Measurements from ENCODE around the gene HYAL2.

The HYAL2 gene

DNA sequence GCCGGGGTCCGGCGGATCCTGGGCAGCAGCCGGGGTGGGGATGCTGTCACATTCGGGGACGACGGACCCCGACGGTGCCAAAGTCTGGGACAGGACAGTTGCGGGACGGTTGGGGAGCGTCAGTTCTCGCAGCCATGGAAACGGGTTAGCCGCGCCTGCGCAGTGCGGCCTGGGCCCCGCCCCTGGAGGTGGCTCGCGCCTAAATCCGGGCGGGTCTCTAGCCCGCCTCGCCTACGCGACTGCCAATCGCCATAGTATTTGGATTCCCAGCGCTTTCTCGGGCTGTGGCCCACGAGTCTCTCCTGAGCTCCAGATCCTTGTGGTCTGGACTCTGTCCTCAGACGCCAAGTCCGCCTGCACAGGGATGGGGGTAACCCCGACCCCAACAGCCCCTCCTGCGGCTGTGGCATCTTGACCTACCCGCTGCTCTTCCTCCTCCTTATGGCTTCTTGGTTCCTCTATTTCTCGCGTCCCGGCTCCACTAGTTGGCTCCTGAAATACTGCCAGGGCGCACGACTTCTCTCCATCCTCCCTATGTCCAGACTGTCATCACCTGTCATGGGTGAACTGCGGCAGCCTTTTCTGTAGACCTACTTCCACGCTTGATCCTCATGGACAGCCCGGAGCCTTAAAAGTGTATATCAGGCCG, 23.2 kb upstream of the HYAL2 start, which contains the start of gene ZMYND10:
Gene ZMYND10, minus strand, starts transcription at position 147 of the 649 bp plus-strand sequence. CDS start 153 bp downstream, outside the sequence.
- Histone ChIP-seq H3K9ac (ENCODE audit: low read length) (no peak within 1 kb of the TSS), H3K36me3 (ENCODE audit: control insufficient read depth, low read depth, low read length) (no peaks in the 10 kb centered on the region), H3K27me3 (ENCODE audit: control insufficient read depth, insufficient read depth, low read length) (peaks cover 45% of the 10 kb centered on the region), H3K27ac (ENCODE audit: low read length) (no peak within 1 kb of the TSS), H3K4me3 (ENCODE audit: low read length) (peak within 1 kb of the TSS; percentile 53), H3K9me3 (ENCODE audit: control insufficient read depth, low read depth, low read length) (no peaks in the 10 kb centered on the region), H3K4me1 (ENCODE audit: control insufficient read depth, low read depth, low read length) (peaks cover 4% of the 10 kb centered on the region)

DNA sequence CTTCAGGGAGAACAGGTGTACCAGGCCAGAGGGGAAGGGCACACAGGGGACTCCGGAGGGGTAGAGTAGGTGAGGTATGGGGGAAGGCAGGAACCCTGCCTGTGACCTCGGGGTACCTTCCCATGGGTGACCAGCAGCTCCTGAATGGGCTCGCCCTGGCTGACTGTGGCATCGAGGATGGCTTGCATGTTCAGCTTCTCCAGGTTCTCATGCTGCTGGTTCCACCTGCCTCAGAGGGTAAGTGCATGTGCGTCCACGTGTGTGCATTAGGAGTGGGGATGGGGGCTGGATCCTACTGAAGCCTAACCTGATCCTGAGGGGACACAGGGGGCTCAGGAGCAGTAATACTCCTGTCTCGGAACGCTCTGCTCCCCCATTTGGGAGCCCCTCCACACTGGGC, 22.5 kb upstream of the HYAL2 start:
- Histone ChIP-seq H3K27me3 (ENCODE audit: control insufficient read depth, insufficient read depth, low read length) (peaks cover 52% of the 10 kb centered on the region), H3K4me3 (ENCODE audit: low read length) (peak overlapping the region; percentile 53), H3K36me3 (ENCODE audit: control insufficient read depth, low read depth, low read length) (no peaks in the 10 kb centered on the region), H3K9me3 (ENCODE audit: control insufficient read depth, low read depth, low read length) (no peaks in the 10 kb centered on the region), H3K4me1 (ENCODE audit: control insufficient read depth, low read depth, low read length) (peaks cover under 1% of the 10 kb centered on the region), H3K9ac (ENCODE audit: low read length) (no peak overlapping the region), H3K27ac (ENCODE audit: low read length) (no peak overlapping the region)

- Histone ChIP-seq H3K4me1 (ENCODE audit: control insufficient read depth, low read depth, low read length) (no peaks in the 10 kb centered on the region), H3K9ac (ENCODE audit: low read length) (no peak overlapping the region)
Observed at GRCh38 chr3:50342813-50343633, 20.5 kb upstream of the HYAL2 start.

GRCh38 chr3:50341996-50342650, 19.6 kb upstream of the HYAL2 start:
- no peak overlapping the region for H3K27ac ChIP-seq (ENCODE audit: low read length)
- H3K9me3 ChIP-seq (ENCODE audit: control insufficient read depth, low read depth, low read length) = no peaks in the 10 kb centered on the region
- H3K4me3 ChIP-seq (ENCODE audit: low read length) = no peak overlapping the region
- no peak overlapping the region for H3K9ac ChIP-seq (ENCODE audit: low read length)
- peaks cover 71% of the 10 kb centered on the region for H3K27me3 ChIP-seq (ENCODE audit: control insufficient read depth, insufficient read depth, low read length)
- H3K36me3 ChIP-seq (ENCODE audit: control insufficient read depth, low read depth, low read length) = no peaks in the 10 kb centered on the region
- H3K4me1 ChIP-seq (ENCODE audit: control insufficient read depth, low read depth, low read length) = no peaks in the 10 kb centered on the region

More at GRCh38 chr3:50342813-50343633, 20.5 kb upstream of the HYAL2 start:
- Histone ChIP-seq H3K36me3 (ENCODE audit: control insufficient read depth, low read depth, low read length) (no peaks in the 10 kb centered on the region), H3K27ac (ENCODE audit: low read length) (no peak overlapping the region), H3K4me3 (ENCODE audit: low read length) (no peak overlapping the region), H3K9me3 (ENCODE audit: control insufficient read depth, low read depth, low read length) (no peaks in the 10 kb centered on the region), H3K27me3 (ENCODE audit: control insufficient read depth, insufficient read depth, low read length) (peaks cover 71% of the 10 kb centered on the region)

DNA sequence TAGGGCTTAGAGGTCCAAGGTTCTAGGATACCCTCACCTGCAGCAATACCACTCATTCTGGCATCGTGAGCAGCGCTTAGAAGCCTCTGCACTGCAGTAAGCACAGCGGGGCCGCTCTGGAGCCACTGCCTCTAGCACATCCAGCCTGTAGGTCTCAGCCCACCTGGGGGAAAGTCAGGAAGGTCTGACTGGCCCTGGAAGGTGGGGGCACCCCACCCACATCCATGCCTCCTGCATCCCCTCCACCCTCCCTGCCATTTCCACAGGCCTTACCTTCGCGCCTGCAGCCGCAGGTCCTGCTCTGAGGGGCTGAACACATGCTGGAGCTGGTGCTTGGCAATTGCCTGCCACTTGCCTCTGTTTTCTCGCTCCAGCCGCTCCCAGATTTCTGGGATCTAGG, 19.0 kb upstream of the HYAL2 start:
- H3K27ac ChIP-seq (ENCODE audit: low read length) = no peak overlapping the region
- H3K9me3 ChIP-seq (ENCODE audit: control insufficient read depth, low read depth, low read length) = no peaks in the 10 kb centered on the region
- peaks cover 69% of the 10 kb centered on the region for H3K27me3 ChIP-seq (ENCODE audit: control insufficient read depth, insufficient read depth, low read length)
- no peaks in the 10 kb centered on the region for H3K36me3 ChIP-seq (ENCODE audit: control insufficient read depth, low read depth, low read length)
- no peak overlapping the region for H3K9ac ChIP-seq (ENCODE audit: low read length)
- no peaks in the 10 kb centered on the region for H3K4me1 ChIP-seq (ENCODE audit: control insufficient read depth, low read depth, low read length)
- H3K4me3 ChIP-seq (ENCODE audit: low read length) = no peak overlapping the region

DNA sequence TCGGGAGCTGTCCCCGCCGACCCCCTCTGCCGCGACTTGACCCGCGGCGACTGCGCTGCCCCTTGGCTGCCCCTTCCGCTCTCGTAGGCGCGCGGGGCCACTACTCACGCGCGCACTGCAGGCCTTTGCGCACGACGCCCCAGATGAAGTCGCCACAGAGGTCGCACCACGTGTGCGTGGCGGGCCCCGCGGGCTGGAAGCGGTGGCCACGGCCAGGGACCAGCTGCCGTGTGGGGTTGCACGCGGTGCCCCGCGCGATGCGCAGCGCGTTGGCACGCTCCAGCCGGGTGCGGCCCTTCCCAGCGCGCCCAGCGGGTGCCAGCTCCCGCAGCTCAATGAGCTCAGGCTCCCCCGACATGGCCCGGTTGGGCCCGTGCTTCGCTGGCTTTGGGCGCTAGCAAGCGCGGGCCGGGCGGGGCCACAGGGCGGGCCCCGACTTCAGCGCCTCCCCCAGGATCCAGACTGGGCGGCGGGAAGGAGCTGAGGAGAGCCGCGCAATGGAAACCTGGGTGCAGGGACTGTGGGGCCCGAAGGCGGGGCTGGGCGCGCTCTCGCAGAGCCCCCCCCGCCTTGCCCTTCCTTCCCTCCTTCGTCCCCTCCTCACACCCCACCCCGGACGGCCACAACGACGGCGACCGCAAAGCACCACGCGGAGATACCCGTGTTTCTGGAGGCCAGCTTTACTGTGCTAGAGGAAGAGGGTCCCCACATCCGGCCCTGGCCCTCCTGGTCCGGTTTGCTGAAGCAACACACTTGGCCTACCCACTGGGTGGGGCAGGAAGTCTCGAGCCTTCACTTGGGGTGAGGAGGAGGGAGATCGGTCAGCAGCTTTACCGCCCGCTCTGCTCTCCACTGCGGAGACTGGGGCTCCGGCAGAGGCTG, 18.1 kb upstream of the HYAL2 start, which contains the start of gene RASSF1:
Gene RASSF1, minus strand, starts transcription at position 389 of the 882 bp plus-strand sequence. Its CDS starts 31 bp downstream, at position 358.
- Histone ChIP-seq H3K4me1 (ENCODE audit: control insufficient read depth, low read depth, low read length) (peaks cover 5% of the 10 kb centered on the region), H3K36me3 (ENCODE audit: control insufficient read depth, low read depth, low read length) (no peaks in the 10 kb centered on the region), H3K27ac (ENCODE audit: low read length) (no peak within 1 kb of the TSS), H3K27me3 (ENCODE audit: control insufficient read depth, insufficient read depth, low read length) (peaks cover 62% of the 10 kb centered on the region), H3K9me3 (ENCODE audit: control insufficient read depth, low read depth, low read length) (no peaks in the 10 kb centered on the region), H3K4me3 (ENCODE audit: low read length) (peak within 1 kb of the TSS; percentile 8), H3K9ac (ENCODE audit: low read length) (no peak within 1 kb of the TSS)

DNA sequence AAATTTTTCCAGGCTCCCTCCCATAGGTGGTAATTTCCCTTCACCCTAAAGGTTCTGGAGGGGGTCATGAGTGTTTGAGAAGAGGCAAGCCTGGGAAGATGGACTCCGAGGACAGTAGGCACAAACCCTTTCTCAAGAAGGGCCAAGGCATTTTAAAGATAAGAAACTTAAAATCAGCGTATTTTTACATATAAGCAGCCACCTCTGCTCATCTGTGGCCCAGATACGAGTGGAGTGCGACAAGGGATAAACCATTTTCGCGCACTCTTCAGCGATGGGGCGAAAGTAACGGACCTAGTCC, 17.6 kb upstream of the HYAL2 start:
- Histone ChIP-seq H3K9ac (ENCODE audit: low read length) (no peak overlapping the region), H3K36me3 (ENCODE audit: control insufficient read depth, low read depth, low read length) (no peaks in the 10 kb centered on the region), H3K27ac (ENCODE audit: low read length) (no peak overlapping the region), H3K4me1 (ENCODE audit: control insufficient read depth, low read depth, low read length) (peaks cover 5% of the 10 kb centered on the region), H3K27me3 (ENCODE audit: control insufficient read depth, insufficient read depth, low read length) (peaks cover 59% of the 10 kb centered on the region), H3K4me3 (ENCODE audit: low read length) (peak overlapping the region; percentile 8), H3K9me3 (ENCODE audit: control insufficient read depth, low read depth, low read length) (no peaks in the 10 kb centered on the region)

DNA sequence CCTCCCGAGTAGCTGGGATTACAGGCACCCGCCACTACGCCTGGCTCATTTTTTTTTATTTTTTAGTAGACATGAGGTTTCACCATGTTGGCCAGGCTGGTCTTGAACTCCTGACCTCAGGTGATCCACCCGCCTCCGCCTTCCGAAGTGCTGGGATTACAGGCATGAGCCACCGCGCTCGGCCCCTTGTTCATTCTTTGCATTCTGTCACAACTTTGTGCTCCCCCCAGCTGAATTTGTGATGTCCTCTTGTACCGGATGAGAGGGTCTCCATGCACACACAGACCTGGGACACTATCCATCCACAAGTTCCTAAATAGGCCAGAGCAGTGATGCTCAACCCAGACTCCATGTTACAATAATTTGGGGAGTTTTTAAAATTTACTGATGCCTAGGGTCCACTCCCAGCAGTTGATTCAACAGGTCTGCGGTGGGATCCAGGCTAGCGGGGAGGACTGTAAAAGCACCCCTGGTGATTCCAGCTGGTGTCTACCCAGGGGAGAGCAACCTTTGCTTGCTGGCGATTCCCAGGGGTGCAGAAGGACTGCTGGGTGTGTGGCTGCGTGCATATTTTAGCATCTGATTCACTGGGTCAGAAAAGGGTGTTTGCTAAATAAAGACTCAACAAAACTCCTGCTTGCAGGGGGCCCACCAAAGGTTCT, 17.1 kb upstream of the HYAL2 start:
- no peak overlapping the region for H3K9ac ChIP-seq (ENCODE audit: low read length)
- peaks cover 54% of the 10 kb centered on the region for H3K27me3 ChIP-seq (ENCODE audit: control insufficient read depth, insufficient read depth, low read length)
- H3K36me3 ChIP-seq (ENCODE audit: control insufficient read depth, low read depth, low read length) = no peaks in the 10 kb centered on the region
- H3K4me3 ChIP-seq (ENCODE audit: low read length) = no peak overlapping the region
- H3K4me1 ChIP-seq (ENCODE audit: control insufficient read depth, low read depth, low read length) = peaks cover 5% of the 10 kb centered on the region
- H3K9me3 ChIP-seq (ENCODE audit: control insufficient read depth, low read depth, low read length) = no peaks in the 10 kb centered on the region
- no peak overlapping the region for H3K27ac ChIP-seq (ENCODE audit: low read length)

DNA sequence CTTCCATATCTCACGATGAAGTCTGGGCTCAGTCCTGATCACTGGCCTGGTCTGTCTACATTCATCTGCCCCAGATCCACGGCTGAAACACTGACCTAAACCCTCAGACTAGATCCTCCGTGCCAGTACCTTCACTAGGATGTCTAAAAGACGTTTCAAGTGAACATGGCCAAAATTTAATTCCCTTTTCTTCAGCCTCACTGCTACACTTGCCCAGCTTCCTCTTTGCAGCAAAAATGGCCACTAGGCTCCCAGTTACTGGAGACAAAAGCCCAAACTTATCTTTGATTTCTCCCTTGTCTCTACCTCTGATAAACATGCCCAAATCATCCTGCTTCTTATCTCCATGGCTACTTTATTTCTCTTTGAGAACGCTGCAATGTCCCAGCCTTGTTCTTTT, 16.4 kb upstream of the HYAL2 start:
- Histone ChIP-seq H3K27ac (ENCODE audit: low read length) (no peak overlapping the region), H3K27me3 (ENCODE audit: control insufficient read depth, insufficient read depth, low read length) (peaks cover 53% of the 10 kb centered on the region), H3K36me3 (ENCODE audit: control insufficient read depth, low read depth, low read length) (no peaks in the 10 kb centered on the region), H3K9me3 (ENCODE audit: control insufficient read depth, low read depth, low read length) (no peaks in the 10 kb centered on the region), H3K9ac (ENCODE audit: low read length) (no peak overlapping the region), H3K4me3 (ENCODE audit: low read length) (no peak overlapping the region), H3K4me1 (ENCODE audit: control insufficient read depth, low read depth, low read length) (peaks cover 5% of the 10 kb centered on the region)

GRCh38 chr3:50337175-50337861, 14.8 kb upstream of the HYAL2 start:
- Histone ChIP-seq H3K4me3 (ENCODE audit: low read length) (peak overlapping the region; percentile 74), H3K9me3 (ENCODE audit: control insufficient read depth, low read depth, low read length) (no peaks in the 10 kb centered on the region), H3K4me1 (ENCODE audit: control insufficient read depth, low read depth, low read length) (peaks cover 5% of the 10 kb centered on the region), H3K27ac (ENCODE audit: low read length) (peak overlapping the region; percentile 68), H3K27me3 (ENCODE audit: control insufficient read depth, insufficient read depth, low read length) (peaks cover 41% of the 10 kb centered on the region), H3K36me3 (ENCODE audit: control insufficient read depth, low read depth, low read length) (peaks cover 1% of the 10 kb centered on the region), H3K9ac (ENCODE audit: low read length) (peak overlapping the region; percentile 81)
